OCI-LY1 (cell line): ENCODE measurements around the gene HCN1.

Experiments
- EZH2 ChIP-seq: fragments of 200-600 bp; sonication (generic), shearing (Covaris generic); IDR thresholded peaks from 2 replicates; pipeline ENCODE4 v1.8.0; 2017; ENCODE audit warnings: borderline replicate concordance, mixed run types, mild to moderate bottlenecking, antibody characterized with exemption, low read length, moderate library complexity, mixed read lengths
- TF ChIP-seq, protein P1 (sequence below): fragments of 200-600 bp; sonication (generic), shearing (Covaris generic); IDR thresholded peaks from 2 replicates; pipeline ENCODE4 v1.5.1; 2017; ENCODE audit warnings: mild to moderate bottlenecking, antibody characterized with exemption, low read length, moderate library complexity, mixed read lengths

DNA sequence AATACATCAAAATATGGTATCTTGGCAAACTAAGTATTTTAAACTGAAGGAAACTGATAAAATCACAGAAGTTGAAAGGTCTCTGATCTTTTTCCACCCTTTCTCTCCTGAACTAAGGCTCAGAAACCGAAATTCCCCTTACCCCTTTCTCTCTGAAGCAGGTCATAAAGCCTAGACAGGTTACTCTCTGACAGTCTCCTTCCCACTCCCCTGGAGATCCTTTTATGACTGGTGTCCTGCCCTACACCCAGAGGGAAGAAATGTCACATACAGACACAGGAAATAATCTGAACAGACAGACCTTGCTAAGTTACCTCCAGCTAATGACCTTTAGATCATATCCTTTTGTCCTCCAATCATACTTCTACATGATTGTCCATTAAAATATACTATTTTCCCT is 127.4 kb downstream of the HCN1 start:
- TF ChIP-seq, protein P1, sequence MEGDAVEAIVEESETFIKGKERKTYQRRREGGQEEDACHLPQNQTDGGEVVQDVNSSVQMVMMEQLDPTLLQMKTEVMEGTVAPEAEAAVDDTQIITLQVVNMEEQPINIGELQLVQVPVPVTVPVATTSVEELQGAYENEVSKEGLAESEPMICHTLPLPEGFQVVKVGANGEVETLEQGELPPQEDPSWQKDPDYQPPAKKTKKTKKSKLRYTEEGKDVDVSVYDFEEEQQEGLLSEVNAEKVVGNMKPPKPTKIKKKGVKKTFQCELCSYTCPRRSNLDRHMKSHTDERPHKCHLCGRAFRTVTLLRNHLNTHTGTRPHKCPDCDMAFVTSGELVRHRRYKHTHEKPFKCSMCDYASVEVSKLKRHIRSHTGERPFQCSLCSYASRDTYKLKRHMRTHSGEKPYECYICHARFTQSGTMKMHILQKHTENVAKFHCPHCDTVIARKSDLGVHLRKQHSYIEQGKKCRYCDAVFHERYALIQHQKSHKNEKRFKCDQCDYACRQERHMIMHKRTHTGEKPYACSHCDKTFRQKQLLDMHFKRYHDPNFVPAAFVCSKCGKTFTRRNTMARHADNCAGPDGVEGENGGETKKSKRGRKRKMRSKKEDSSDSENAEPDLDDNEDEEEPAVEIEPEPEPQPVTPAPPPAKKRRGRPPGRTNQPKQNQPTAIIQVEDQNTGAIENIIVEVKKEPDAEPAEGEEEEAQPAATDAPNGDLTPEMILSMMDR, result no peak
- no peak for TF ChIP-seq EZH2
